Left colon (tissue), 2 donors: ENCODE data around the gene TM9SF3. TPM values are rescaled to one million over a fixed set of nuclear protein-coding genes. Genes with fewer than 3 reads are reported as not detected.
A peak's percentile ranks its signal among the peaks of the same experiment; 100 is the strongest.

Experiments used
- ATAC-seq: fragments of 200-7000 bp; cut with Tn5 transposase; one replicate; pipeline ENCODE4 v1.9.1; 2020; ENCODE audit warnings: mild to moderate bottlenecking, moderate library complexity
- DNase-seq, 2 donors: peaks; one replicate each; pipeline ENCODE4 v3.0.0-alpha.2; 2020
- intact Hi-C, 2 donors: fragments of 100-400 bp; cut with DNase I in 1 of 2; cut with micrococcal nuclease in 1 of 2; formaldehyde crosslinking; loops; one replicate each; pipeline versions ENCODE4 v1.11.2 to v1.14.0; 2022; cut with DNase I, micrococcal nuclease
- total RNA-seq, 2 donors: library from RNA; stranded (reverse); fragmentation: NEBNext Ultra II Directional; extraction: Animal tissue kit (Norgen Biotek cat#: 25700); gene quantifications; one replicate each; pipeline ENCODE4 v1.2.1, GENCODE V29; 2021
- donor health status: DM: no; HTN: no; CAD: no.
- donor health status: DM: yes; HTN: yes; CAD: no.

The TM9SF3 gene
- total RNA-seq, 2 donors from 2014 or later: 259 to 271 TPM

GRCh38 chr10:96524741-96525140 lies 62.1 kb downstream of the TM9SF3 start:
- DNase-seq (no peak), ATAC-seq (no peak)
- intact Hi-C loops: no loop called here

- intact Hi-C loops: no loop called here
Observed at GRCh38 chr10:96517284-96517683, 69.5 kb downstream of the TM9SF3 start.

GRCh38 chr10:96516337-96516736 lies 70.5 kb downstream of the TM9SF3 start:
- no peak for DNase-seq
- ATAC-seq: no peak
- intact Hi-C loops: no loop called here

More at GRCh38 chr10:96517284-96517683, 69.5 kb downstream of the TM9SF3 start:
- DNase-seq (no peak), ATAC-seq (no peak)

- peak; percentile 91 for ATAC-seq
- intact Hi-C loops: loop anchor here in 1 of 2 donors (5.0 kb wide), 1 partner anchor 117 kb away; no protein-coding TSS in a partner anchor
Observed at GRCh38 chr10:96513698-96514561, 72.9 kb downstream of the TM9SF3 start, which contains the start of gene TLL2. TSS of gene TLL2 (minus strand) at chr10:96513926. CDS start at chr10:96513685, 241 bp downstream.

DNA sequence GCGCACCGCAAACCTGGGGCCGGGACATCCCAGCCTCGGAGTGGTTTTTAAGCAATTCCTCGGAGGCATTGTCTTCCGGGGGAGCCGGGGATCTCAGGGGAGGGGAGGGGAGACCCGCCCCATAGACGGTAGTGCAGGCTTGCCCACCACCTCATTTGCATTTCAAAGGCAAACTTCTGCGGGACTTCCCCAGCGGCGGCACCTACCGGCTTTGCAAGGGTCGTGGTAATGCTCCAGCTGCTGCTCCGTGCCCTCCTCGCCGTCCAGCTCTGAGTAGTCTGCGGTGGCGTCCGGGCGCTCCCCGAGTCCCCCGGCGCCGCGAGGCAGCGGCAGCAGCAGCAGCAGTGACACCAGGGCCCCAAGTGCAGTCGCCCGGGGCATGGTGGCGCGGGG lies 73.5 kb downstream of the TM9SF3 start:
- no peak for ATAC-seq
- DNase-seq: no peak
- intact Hi-C loops: loop anchor here in 1 of 2 donors (5.0 kb wide), 1 partner anchor 116 kb away; no protein-coding TSS in a partner anchor

More at GRCh38 chr10:96513698-96514561, 72.9 kb downstream of the TM9SF3 start, which contains the start of gene TLL2:
- DNase-seq: peak; percentile 87 to 89

- DNase-seq (peak; percentile 36 to 37), ATAC-seq (peak; percentile 20)
- intact Hi-C loops: loop anchor here in 1 of 2 donors (5.0 kb wide), 1 partner anchor 115 kb away; no protein-coding TSS in a partner anchor
Observed at GRCh38 chr10:96512524-96513304, 74.1 kb downstream of the TM9SF3 start.

- ATAC-seq (peak; percentile 32), DNase-seq (peak; percentile 39 to 46)
- intact Hi-C loops: loop anchor here in 1 of 2 donors (5.0 kb wide), 1 partner anchor 114 kb away; no protein-coding TSS in a partner anchor
Observed at GRCh38 chr10:96511044-96511945, 75.5 kb downstream of the TM9SF3 start.

DNA sequence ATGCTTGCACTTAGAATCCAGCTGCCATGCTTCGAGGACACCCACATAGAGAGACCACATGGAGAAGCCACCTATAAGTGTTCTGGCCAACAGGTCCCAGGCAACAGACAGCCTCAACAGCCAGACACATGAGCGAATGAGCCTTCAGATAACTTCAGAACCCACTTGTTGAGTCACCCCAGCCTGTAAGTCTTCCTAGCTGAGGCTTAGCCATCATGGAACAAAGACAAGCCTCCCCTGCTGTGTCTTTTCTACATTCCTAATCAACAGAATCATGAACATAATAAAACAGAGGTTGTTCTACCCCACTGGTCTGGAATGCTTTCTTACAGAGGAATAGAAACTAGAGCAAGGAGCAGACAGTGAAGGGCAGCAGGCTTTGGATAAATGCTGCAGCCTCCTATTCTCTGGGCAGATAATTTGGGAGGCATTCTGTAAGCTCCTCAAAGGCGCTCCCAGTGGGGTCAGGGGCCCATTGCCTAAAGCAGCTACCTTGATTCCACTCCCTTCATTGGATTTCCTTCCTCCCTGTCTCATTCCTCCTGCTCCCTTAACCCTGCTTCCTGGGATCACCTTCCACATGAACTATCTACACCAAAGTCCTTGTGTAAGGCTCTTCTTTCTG lies 77.7 kb downstream of the TM9SF3 start:
- intact Hi-C loops: loop anchor here in 1 of 2 donors (10.0 kb wide), 1 partner anchor 114 kb away; no protein-coding TSS in a partner anchor
- DNase-seq: no peak
- ATAC-seq: no peak

- intact Hi-C loops: loop anchor here in 1 of 2 donors (10.0 kb wide), 1 partner anchor 112 kb away; no protein-coding TSS in a partner anchor
- DNase-seq (no peak), ATAC-seq (no peak)
Observed at GRCh38 chr10:96507044-96507443, 79.8 kb downstream of the TM9SF3 start.

DNA sequence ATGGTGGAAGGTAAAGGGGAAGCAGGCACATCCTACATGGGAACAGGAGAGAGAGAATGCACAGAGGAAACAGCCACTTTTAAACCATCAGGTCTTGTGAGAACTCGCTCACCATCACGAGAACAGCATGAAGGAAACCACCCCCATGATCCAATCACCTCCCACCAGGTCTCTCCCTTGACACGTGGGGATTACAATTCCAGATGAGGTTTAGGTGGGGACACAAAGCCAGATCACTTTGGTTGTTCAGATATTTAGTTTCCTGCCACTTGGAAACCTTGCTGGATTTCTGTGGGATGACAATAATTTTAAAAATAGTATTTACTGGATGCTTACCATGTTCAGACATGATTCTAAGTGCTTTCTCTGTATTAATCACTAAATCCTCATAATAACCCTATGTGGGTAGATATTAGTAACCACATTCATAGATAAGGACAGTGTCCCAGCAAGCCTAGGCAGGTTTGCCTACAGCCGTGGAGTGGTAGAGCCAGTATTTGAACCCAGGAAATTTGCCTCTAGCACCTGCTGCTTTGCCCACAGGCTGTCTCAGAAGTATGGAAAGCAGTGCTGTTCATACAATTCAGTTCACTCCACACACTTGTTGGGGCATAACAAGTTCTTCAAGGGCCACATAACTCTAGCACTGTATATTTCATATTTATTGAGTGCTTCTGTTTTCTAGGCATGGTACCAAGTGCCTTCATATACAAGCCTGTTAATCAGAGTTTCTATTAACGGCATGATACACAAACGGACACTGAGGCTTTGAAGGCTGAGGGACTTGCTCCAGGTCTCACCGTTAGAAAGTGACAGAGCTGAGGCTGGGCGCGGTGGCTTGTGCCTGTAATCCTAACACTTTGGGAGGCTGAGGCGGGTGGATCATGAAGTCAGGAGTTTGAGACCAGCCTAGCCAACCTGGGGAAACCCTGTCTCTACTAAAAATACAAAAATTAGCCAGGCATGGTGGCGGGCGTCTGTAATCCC lies 81.4 kb downstream of the TM9SF3 start:
- no peak for DNase-seq
- intact Hi-C loops: loop anchor here in 1 of 2 donors (10.0 kb wide), 1 partner anchor 111 kb away; no protein-coding TSS in a partner anchor
- ATAC-seq: no peak

DNA sequence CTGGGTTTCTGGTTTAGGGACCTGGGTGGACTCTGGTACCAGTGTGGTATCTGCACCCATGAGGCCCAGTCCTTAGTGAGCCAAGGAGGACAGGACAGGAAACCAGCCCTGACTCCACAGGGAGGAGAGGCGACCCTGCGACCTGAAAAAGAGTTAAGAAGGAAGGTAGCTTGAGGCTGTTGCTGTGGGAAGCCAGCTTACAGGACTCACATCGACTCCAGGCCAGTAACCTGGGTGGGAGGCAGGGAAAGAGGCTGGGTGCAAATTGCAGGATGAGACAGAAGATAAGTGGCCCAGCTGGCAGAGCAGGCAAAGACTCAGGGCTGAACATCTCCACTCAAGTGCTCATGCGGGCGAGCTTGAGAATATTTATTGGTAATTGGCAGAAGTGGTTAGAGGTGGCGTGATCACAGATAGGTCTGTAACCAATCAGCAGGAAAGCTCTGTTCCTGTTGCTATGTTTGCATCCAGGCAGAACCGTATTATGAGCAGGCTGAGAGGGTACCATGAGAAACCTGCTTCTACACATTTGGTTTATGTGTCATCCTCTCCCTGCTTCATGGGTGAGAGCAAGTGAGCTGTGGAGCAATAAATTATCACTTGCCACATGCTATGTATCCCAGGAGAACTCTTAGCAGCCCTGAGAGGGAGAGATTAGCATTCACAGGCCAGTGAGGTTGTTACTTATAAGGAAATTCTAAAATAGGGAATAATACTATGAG lies 84.1 kb downstream of the TM9SF3 start:
- intact Hi-C loops: loop anchor here in 1 of 2 donors (10.0 kb wide), 1 partner anchor 108 kb away; no protein-coding TSS in a partner anchor
- no peak for ATAC-seq
- DNase-seq: no peak

GRCh38 chr10:96501985-96502384 lies 84.8 kb downstream of the TM9SF3 start:
- ATAC-seq: no peak
- no peak for DNase-seq
- intact Hi-C loops: loop anchor here in 1 of 2 donors (10.0 kb wide), 1 partner anchor 107 kb away; no protein-coding TSS in a partner anchor

- intact Hi-C loops: loop anchor here in 1 of 2 donors (10.0 kb wide), 1 partner anchor 106 kb away; no protein-coding TSS in a partner anchor
- ATAC-seq: no peak
- DNase-seq: no peak
Observed at GRCh38 chr10:96500519-96500918, 86.3 kb downstream of the TM9SF3 start.

GRCh38 chr10:96500050-96500449 lies 86.8 kb downstream of the TM9SF3 start:
- intact Hi-C loops: loop anchor here in 1 of 2 donors (10.0 kb wide), 1 partner anchor 105 kb away; no protein-coding TSS in a partner anchor
- DNase-seq (no peak), ATAC-seq (no peak)

DNA sequence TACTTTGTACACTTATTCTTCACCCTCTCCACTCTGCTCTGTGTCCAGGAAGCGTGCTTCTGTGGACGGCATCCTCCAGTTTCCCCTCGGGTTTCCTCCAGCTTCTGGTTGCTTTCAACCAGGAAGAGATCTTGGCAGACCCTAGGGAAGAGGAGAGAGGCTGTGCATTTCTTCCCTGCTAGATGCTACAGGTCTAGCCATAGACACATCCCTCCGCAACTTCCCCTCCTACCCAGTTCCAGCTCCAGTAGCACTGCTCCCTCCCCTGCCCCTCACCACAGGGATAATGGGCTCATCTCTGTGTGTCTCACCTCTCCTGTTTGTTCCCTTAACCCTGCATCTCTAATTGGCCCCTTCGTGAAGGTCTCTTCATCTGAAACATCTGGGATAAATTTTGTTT lies 89.4 kb downstream of the TM9SF3 start:
- DNase-seq: no peak
- ATAC-seq: no peak
- intact Hi-C loops: no loop called here
